ENCODE data around the gene MYLK4.

DNA sequence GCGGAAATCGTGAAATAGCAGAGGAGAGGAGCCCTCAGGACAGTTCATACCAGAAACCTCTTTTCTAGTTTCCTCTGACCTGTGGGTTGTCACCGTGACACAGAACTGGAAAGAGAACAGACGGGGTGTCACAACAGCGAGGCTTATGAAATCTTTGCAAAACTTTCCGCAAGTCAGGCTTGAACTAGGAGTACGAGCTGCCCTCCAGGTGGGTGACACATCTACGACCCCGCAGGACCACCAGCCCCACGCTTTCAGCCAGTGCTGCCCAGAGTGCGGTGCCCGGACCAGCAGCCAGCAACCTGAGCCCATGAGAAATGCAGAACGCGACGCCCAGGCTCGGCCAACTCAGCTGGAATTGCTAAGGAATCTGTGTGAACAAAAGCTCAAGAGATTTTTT, 45.2 kb upstream of the MYLK4 start:
- TF ChIP-seq, protein P1, sequence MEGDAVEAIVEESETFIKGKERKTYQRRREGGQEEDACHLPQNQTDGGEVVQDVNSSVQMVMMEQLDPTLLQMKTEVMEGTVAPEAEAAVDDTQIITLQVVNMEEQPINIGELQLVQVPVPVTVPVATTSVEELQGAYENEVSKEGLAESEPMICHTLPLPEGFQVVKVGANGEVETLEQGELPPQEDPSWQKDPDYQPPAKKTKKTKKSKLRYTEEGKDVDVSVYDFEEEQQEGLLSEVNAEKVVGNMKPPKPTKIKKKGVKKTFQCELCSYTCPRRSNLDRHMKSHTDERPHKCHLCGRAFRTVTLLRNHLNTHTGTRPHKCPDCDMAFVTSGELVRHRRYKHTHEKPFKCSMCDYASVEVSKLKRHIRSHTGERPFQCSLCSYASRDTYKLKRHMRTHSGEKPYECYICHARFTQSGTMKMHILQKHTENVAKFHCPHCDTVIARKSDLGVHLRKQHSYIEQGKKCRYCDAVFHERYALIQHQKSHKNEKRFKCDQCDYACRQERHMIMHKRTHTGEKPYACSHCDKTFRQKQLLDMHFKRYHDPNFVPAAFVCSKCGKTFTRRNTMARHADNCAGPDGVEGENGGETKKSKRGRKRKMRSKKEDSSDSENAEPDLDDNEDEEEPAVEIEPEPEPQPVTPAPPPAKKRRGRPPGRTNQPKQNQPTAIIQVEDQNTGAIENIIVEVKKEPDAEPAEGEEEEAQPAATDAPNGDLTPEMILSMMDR (IDR thresholded peaks at IDR 0.05): no peak
- TF ChIP-seq POLR2A (IDR thresholded peaks at IDR 0.05): no peak
- TF ChIP-seq EP300 (IDR thresholded peaks at IDR 0.05): no peak
